Nephron (organoid): Measurements from ENCODE around the gene ZBTB34.

Experiments used
- H3K27ac Mint-ChIP-seq, 3 experiments: 2 replicates each; pipeline ENCODE4 v1.8.0; 2020; ENCODE audit warnings: mixed read lengths in 3 of 3, mild to moderate bottlenecking in 2 of 3, moderate library complexity in 1 of 3
- H3K27me3 Mint-ChIP-seq: 2 replicates; pipeline ENCODE4 v1.8.0; 2021; ENCODE audit warnings: low read depth, mild to moderate bottlenecking, moderate library complexity, mixed read lengths
- H3K36me3 Mint-ChIP-seq: 2 replicates; pipeline ENCODE4 v1.8.0; 2020; ENCODE audit warnings: low read depth, mixed read lengths
- H3K4me1 Mint-ChIP-seq: 2 replicates; pipeline ENCODE4 v1.8.0; 2020; ENCODE audit warnings: mixed read lengths
- H3K4me3 Mint-ChIP-seq, 3 experiments: 2 replicates each; pipeline ENCODE4 v1.8.0; 2020; ENCODE audit warnings: mild to moderate bottlenecking in 3 of 3, mixed read lengths in 3 of 3, moderate library complexity in 2 of 3
- H3K9me3 Mint-ChIP-seq: 2 replicates; pipeline ENCODE4 v1.8.0; 2020; ENCODE audit warnings: mixed read lengths
- TF ChIP-seq, protein P1 (sequence below), 3 experiments: fragments of 200-600 bp; sonication (generic); IDR thresholded peaks; one replicate each; pipeline ENCODE4 v1.5.0; 2021; ENCODE audit warnings: antibody characterized with exemption in 3 of 3; ENCODE audit not compliant: unreplicated experiment in 3 of 3

Gene ZBTB34

GRCh38 chr9:126915846-126916543 is 55.6 kb downstream of the ZBTB34 start:
- Mint-ChIP-seq H3K36me3 (no peaks in the 10 kb centered on the region), H3K4me1 (peaks cover 7% of the 10 kb centered on the region), H3K27me3 (peaks cover 40% of the 10 kb centered on the region), H3K9me3 (peaks cover 8% of the 10 kb centered on the region), H3K27ac (peak overlapping the region; percentile 19 to 88 (median 67)), H3K4me3 (peak overlapping the region; percentile 82 to 93 (median 89))
- TF ChIP-seq, protein P1, sequence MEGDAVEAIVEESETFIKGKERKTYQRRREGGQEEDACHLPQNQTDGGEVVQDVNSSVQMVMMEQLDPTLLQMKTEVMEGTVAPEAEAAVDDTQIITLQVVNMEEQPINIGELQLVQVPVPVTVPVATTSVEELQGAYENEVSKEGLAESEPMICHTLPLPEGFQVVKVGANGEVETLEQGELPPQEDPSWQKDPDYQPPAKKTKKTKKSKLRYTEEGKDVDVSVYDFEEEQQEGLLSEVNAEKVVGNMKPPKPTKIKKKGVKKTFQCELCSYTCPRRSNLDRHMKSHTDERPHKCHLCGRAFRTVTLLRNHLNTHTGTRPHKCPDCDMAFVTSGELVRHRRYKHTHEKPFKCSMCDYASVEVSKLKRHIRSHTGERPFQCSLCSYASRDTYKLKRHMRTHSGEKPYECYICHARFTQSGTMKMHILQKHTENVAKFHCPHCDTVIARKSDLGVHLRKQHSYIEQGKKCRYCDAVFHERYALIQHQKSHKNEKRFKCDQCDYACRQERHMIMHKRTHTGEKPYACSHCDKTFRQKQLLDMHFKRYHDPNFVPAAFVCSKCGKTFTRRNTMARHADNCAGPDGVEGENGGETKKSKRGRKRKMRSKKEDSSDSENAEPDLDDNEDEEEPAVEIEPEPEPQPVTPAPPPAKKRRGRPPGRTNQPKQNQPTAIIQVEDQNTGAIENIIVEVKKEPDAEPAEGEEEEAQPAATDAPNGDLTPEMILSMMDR (IDR thresholded peaks at IDR 0.05; ENCODE audit: unreplicated experiment in 3 of 3), result no peak

- Mint-ChIP-seq H3K4me3 (peak overlapping the region; percentile 82 to 93 (median 89)), H3K27ac (peak overlapping the region in 1 of 3 experiments; percentile 88), H3K9me3 (peaks cover 3% of the 10 kb centered on the region), H3K4me1 (peaks cover 7% of the 10 kb centered on the region), H3K27me3 (peaks cover 36% of the 10 kb centered on the region), H3K36me3 (no peaks in the 10 kb centered on the region)
- TF ChIP-seq, protein P1 (IDR thresholded peaks at IDR 0.05; ENCODE audit: unreplicated experiment in 3 of 3), result no peak
These were observed 56.5 kb downstream of the ZBTB34 start for GRCh38 chr9:126916909-126917308.

DNA sequence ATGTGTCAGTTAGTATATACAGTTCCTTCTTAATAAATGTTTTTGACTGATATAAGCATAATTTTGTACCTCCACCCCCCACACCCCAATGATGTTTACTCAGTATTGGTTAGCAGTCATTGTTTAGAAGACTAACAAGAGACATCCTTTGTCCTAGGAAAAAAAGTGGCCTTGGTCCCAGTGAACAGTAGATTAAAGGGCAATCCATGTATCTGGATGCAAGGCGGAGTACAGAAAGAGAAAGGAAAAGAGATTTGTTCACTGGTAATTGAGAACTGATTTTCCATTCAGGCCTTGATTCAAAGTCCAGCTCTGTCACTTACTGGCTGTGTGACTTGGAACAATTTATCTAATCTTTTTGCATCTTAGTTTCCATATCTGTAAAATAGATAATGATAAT is 58.8 kb downstream of the ZBTB34 start:
- TF ChIP-seq, protein P1 (IDR thresholded peaks at IDR 0.05; ENCODE audit: unreplicated experiment in 3 of 3), result no peak
- Mint-ChIP-seq H3K4me3 (no peak overlapping the region), H3K4me1 (peaks cover 7% of the 10 kb centered on the region), H3K27me3 (peaks cover 24% of the 10 kb centered on the region), H3K36me3 (no peaks in the 10 kb centered on the region), H3K27ac (no peak overlapping the region), H3K9me3 (no peaks in the 10 kb centered on the region)

- no peaks in the 10 kb centered on the region for H3K4me1 Mint-ChIP-seq
- H3K4me3 Mint-ChIP-seq, result no peak overlapping the region
- H3K9me3 Mint-ChIP-seq, result no peaks in the 10 kb centered on the region
- no peak overlapping the region for H3K27ac Mint-ChIP-seq
- no peaks in the 10 kb centered on the region for H3K36me3 Mint-ChIP-seq
- TF ChIP-seq, protein P1 (IDR thresholded peaks at IDR 0.05; ENCODE audit: unreplicated experiment in 3 of 3), result no peak
- peaks cover under 1% of the 10 kb centered on the region for H3K27me3 Mint-ChIP-seq
These were observed 65.4 kb downstream of the ZBTB34 start for GRCh38 chr9:126925876-126926275.

GRCh38 chr9:126926364-126926763 is 65.9 kb downstream of the ZBTB34 start:
- Mint-ChIP-seq H3K4me3 (no peak overlapping the region), H3K9me3 (no peaks in the 10 kb centered on the region), H3K27ac (no peak overlapping the region), H3K36me3 (no peaks in the 10 kb centered on the region), H3K4me1 (no peaks in the 10 kb centered on the region), H3K27me3 (no peaks in the 10 kb centered on the region)
- TF ChIP-seq, protein P1 (IDR thresholded peaks at IDR 0.05; ENCODE audit: unreplicated experiment in 3 of 3), result no peak

- TF ChIP-seq, protein P1 (IDR thresholded peaks at IDR 0.05; ENCODE audit: unreplicated experiment in 3 of 3), result no peak
- Mint-ChIP-seq H3K4me1 (no peaks in the 10 kb centered on the region), H3K27ac (no peak overlapping the region), H3K4me3 (no peak overlapping the region), H3K9me3 (no peaks in the 10 kb centered on the region), H3K36me3 (no peaks in the 10 kb centered on the region), H3K27me3 (no peaks in the 10 kb centered on the region)
These were observed 67.0 kb downstream of the ZBTB34 start for GRCh38 chr9:126927419-126927818.
